Testis (tissue), 3 donors: ENCODE data around the gene ZNF205. TPM values are rescaled to one million over a fixed set of nuclear protein-coding genes. Genes with fewer than 3 reads are reported as not detected.

ENCODE experiments used
- DNase-seq: peaks from one replicate; pipeline ENCODE4 v3.0.0-alpha.2; 2019
- H3K27ac ChIP-seq, 2 donors: fragments of 200-600 bp; sonication (generic); one replicate each; pipeline ENCODE4 v1.5.1; 2019
- H3K27me3 ChIP-seq: fragments of 200-600 bp; sonication (generic); one replicate; pipeline ENCODE4 v1.5.1; 2019
- H3K36me3 ChIP-seq: fragments of 200-600 bp; sonication (generic); one replicate; pipeline ENCODE4 v1.5.1; 2017; ENCODE audit warnings: low read depth; ENCODE audit errors: missing control alignments
- H3K4me1 ChIP-seq: fragments of 200-600 bp; sonication (generic); one replicate; pipeline ENCODE4 v1.5.1; 2019
- H3K4me3 ChIP-seq, 2 donors: fragments of 200-600 bp; sonication (generic); one replicate each; pipeline ENCODE4 v1.5.1; 2017 to 2019
- H3K9me3 ChIP-seq: fragments of 200-600 bp; sonication (generic); one replicate; pipeline ENCODE4 v1.5.1; 2017
- CTCF ChIP-seq, 3 experiments: fragments of 450-650 bp in 2 of 3; fragments of 200-600 bp in 1 of 3; sonication (generic) in 1 of 3; IDR thresholded peaks; one replicate each; pipeline ENCODE4 v1.5.1; 2016 to 2019; ENCODE audit warnings: antibody characterized with exemption in 3 of 3, mild to moderate bottlenecking in 2 of 3, moderate library complexity in 1 of 3
- POLR2A ChIP-seq: fragments of 450-650 bp; IDR thresholded peaks from one replicate; pipeline ENCODE4 v1.6.1; 2017; ENCODE audit warnings: antibody characterized with exemption, mild to moderate bottlenecking, moderate library complexity
- WGBS, 2 donors: methylation state at CpG; one replicate each; pipeline ENCODE4 v1.1.5; 2018; 5-methylcytosine and 5-hydroxymethylcytosine counted together
- intact Hi-C: fragments of 100-400 bp; cut with DNase I; formaldehyde crosslinking; loops from one replicate; pipeline ENCODE4 v1.15.1; 2023; ENCODE audit warnings: low total_unique reads
- polyA plus RNA-seq: library from polyadenylated mRNA; stranded (reverse); fragments of 350-450 nt; fragmentation: Illumina TruSeq; extraction: RNeasy Lipid Tissue Mini Kit (QIAGEN cat#74804); gene quantifications from one replicate; pipeline ENCODE4 v1.2.3, GENCODE V29; 2014; ENCODE audit warnings: low read depth, low replicate concordance; ENCODE audit not compliant: insufficient read depth
- total RNA-seq, 2 donors: library from RNA; depleted of rRNA; stranded (reverse); fragments of >200 nt; gene quantifications; one replicate each; pipeline ENCODE4 v1.2.3, GENCODE V29; 2016

The ZNF205 gene
- total and polyA plus RNA-seq, 3 donors from 2014 or later: 5.5 to 19.4 (median 9.8) TPM

DNA sequence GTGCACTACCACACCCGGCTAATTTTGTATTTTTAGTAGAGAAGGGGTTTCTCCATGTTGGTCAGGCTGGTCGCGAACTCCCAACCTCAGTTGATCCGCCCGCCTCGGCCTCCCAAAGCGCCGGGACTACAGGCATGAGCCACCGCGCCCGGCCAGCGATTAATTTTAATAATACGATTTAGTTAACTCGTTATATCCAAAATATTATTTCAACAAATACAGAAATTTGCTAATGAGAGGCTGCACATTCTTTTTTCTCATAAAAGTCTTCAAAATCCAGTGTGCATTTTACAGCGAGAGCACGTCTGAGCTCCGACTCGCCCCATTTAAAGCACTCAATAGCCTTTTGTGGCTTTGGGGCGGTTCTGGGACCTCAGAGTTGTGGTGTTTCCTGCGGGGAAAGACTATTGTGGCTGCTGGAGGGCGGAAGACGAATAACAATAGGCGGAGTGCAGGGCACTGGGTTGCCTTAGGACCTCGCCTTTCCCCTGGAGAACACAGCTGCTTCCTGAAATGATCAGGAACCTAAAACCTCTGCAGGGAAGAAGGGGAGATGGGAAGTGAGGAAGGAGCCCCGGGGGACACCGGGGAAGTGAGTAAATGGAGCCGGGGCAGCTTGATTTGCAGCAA is 10.4 kb upstream of the ZNF205 start:
- H3K27me3 ChIP-seq: no peaks in the 10 kb centered on the region
- intact Hi-C loops: no loop called here
- H3K4me3 ChIP-seq: no peak overlapping the region
- no peak for DNase-seq
- no peaks in the 10 kb centered on the region for H3K9me3 ChIP-seq
- peaks cover 8% of the 10 kb centered on the region for H3K4me1 ChIP-seq
- peak overlapping the region in 1 of 2 donors; percentile 29 for H3K27ac ChIP-seq
- WGBS, 2 donors: 23 to 59% methylated on average over 27 of the region's 27 CpGs
- TF ChIP-seq POLR2A (no peak), CTCF (IDR thresholded peaks at IDR 0.05) (no peak)
- no peaks in the 10 kb centered on the region for H3K36me3 ChIP-seq

- intact Hi-C loops: no loop called here
- 0 to 3% methylated on average over 43 to 48 of the region's 74 CpGs for WGBS, 2 donors
These were observed 6.0 kb upstream of the ZNF205 start for GRCh38 chr16:3106205-3106928.

DNA sequence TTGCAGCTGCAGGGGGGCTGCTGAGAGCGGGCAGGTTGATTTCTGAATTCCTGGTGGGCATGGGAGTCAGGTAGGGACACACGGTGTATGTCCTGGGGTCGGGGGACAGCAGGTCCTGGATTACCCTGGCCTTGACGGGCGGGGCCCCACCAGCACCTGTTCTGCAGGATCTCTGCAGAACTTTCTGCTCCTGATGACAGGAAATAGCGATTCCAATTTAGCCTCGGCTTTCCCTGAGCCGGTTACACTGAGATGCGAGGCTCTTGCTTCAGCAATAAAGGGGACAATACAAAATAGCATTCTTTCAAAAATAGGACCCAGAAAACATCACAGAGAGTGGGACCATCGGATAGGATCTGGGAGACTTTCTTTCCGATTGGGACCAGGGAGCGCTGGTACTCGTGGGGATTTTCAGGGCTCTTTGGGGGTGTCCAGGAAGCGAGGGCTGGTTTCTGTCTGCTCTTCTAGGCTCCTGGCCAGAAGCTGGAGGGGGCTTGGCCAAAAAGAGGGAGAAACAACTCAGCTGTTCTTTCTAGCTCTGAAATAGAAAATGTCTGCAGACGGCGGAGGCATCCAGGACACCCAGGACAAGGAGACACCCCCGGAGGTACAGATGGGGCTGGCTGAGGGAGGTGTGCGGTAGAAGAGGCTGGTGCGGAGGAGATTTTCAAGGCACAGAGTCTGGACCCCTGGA is 642 bp downstream of the ZNF205 start:
- peaks cover 17% of the 10 kb centered on the region for H3K4me1 ChIP-seq
- no peaks in the 10 kb centered on the region for H3K27me3 ChIP-seq
- no peaks in the 10 kb centered on the region for H3K9me3 ChIP-seq
- WGBS, 2 donors: 16 to 27% methylated on average over 19 of the region's 19 CpGs
- peak overlapping the region; percentile 57 to 83 for H3K4me3 ChIP-seq
- intact Hi-C loops: no loop called here
- H3K27ac ChIP-seq: peak overlapping the region; percentile 50 to 68
- TF ChIP-seq POLR2A: no peak
- no peak for TF ChIP-seq CTCF (IDR thresholded peaks at IDR 0.05)
- no peaks in the 10 kb centered on the region for H3K36me3 ChIP-seq
- DNase-seq: peak; percentile 43

More at GRCh38 chr16:3106205-3106928, 6.0 kb upstream of the ZNF205 start:
- H3K36me3 ChIP-seq: no peaks in the 10 kb centered on the region
- no peaks in the 10 kb centered on the region for H3K27me3 ChIP-seq
- peak overlapping the region; percentile 50 to 89 for H3K4me3 ChIP-seq
- peak; percentile 94 for DNase-seq
- H3K4me1 ChIP-seq: peaks cover 3% of the 10 kb centered on the region
- TF ChIP-seq CTCF (IDR thresholded peaks at IDR 0.05): no peak
- TF ChIP-seq POLR2A: no peak
- no peaks in the 10 kb centered on the region for H3K9me3 ChIP-seq
- H3K27ac ChIP-seq: peak overlapping the region; percentile 62 to 78

- no peak overlapping the region for H3K27ac ChIP-seq
- intact Hi-C loops: no loop called here
- no peaks in the 10 kb centered on the region for H3K9me3 ChIP-seq
- no peaks in the 10 kb centered on the region for H3K36me3 ChIP-seq
- WGBS, 2 donors: 44 to 64% methylated on average over 12 to 17 of the region's 17 CpGs
- H3K4me1 ChIP-seq: peaks cover 17% of the 10 kb centered on the region
- H3K27me3 ChIP-seq: no peaks in the 10 kb centered on the region
- no peak for DNase-seq
- no peak for TF ChIP-seq POLR2A
- TF ChIP-seq CTCF (IDR thresholded peaks at IDR 0.05): no peak
- peak overlapping the region in 1 of 2 donors; percentile 83 for H3K4me3 ChIP-seq
These were observed 1.5 kb downstream of the ZNF205 start for GRCh38 chr16:3113765-3114479.
